Keratinocyte (primary cell): ENCODE results near the gene SKI. TPM values are rescaled to one million over a fixed set of nuclear protein-coding genes. Genes with fewer than 3 reads are reported as not detected.

Source experiments
- DNase-seq: peaks from one replicate; pipeline ENCODE4 v3.0.0-alpha.2; 2011; ENCODE audit warnings: low read depth, missing footprints, low spot score
- FAIRE-seq: peaks from 2 replicates; lab custom pipeline; 2011; peaks lifted over from hg19 to GRCh38; lab: Jason Lieb, UNC
- H2AFZ ChIP-seq: 2 replicates; pipeline ENCODE4 v1.6.0; 2012; ENCODE audit warnings: low read length, control low read depth, inconsistent platforms; ENCODE audit not compliant: control insufficient read depth
- H3K27ac ChIP-seq: 2 replicates; pipeline ENCODE4 v1.5.1; 2011; ENCODE audit warnings: low read length; ENCODE audit not compliant: control insufficient read depth, insufficient read depth
- H3K27me3 ChIP-seq: 3 replicates; pipeline ENCODE4 v1.6.0; 2011; ENCODE audit warnings: low read length; ENCODE audit not compliant: control insufficient read depth, insufficient read depth; ENCODE audit errors: extremely low read depth
- H3K36me3 ChIP-seq, 2 experiments: 2 replicates in 1 of 2; 3 replicates in 1 of 2; pipeline ENCODE4 v1.5.1; 2011; ENCODE audit warnings: low read length in 2 of 2, mild to moderate bottlenecking in 1 of 2; ENCODE audit not compliant: control insufficient read depth in 2 of 2, insufficient read depth in 2 of 2; ENCODE audit errors: extremely low read depth in 1 of 2
- H3K4me1 ChIP-seq: 3 replicates; pipeline ENCODE4 v1.5.1; 2011; ENCODE audit warnings: low read length; ENCODE audit not compliant: control insufficient read depth, insufficient read depth; ENCODE audit errors: extremely low read depth
- H3K4me2 ChIP-seq: 3 replicates; pipeline ENCODE4 v1.6.0; 2011; ENCODE audit warnings: low read depth, low read length; ENCODE audit not compliant: control insufficient read depth, insufficient read depth; ENCODE audit errors: extremely low read depth
- H3K4me3 ChIP-seq, 3 experiments: fragments of 200-600 bp in 1 of 3; sonication (generic) in 1 of 3; 2 replicates in 2 of 3; 3 replicates in 1 of 3; pipeline ENCODE4 v1.5.1; 2011 to 2016; ENCODE audit warnings: low read length in 3 of 3, mild to moderate bottlenecking in 3 of 3, control low read depth in 2 of 3, inconsistent platforms in 1 of 3, low read depth in 1 of 3, mixed read lengths in 1 of 3, mixed run types in 1 of 3, moderate library complexity in 1 of 3; ENCODE audit not compliant: control insufficient read depth in 2 of 3, insufficient read depth in 2 of 3; ENCODE audit errors: extremely low read depth in 1 of 3
- H3K79me2 ChIP-seq: 2 replicates; pipeline ENCODE4 v1.6.0; 2012; ENCODE audit warnings: low read length; ENCODE audit not compliant: control insufficient read depth, insufficient read depth
- H3K9ac ChIP-seq: 3 replicates; pipeline ENCODE4 v1.6.0; 2011; ENCODE audit warnings: low read length; ENCODE audit not compliant: control insufficient read depth, insufficient read depth; ENCODE audit errors: extremely low read depth
- H3K9me1 ChIP-seq: 3 replicates; pipeline ENCODE4 v1.6.0; 2011; ENCODE audit warnings: low read length; ENCODE audit not compliant: control insufficient read depth, insufficient read depth; ENCODE audit errors: extremely low read depth
- H3K9me3 ChIP-seq: 2 replicates; pipeline ENCODE4 v1.5.1; 2012; ENCODE audit warnings: low read depth, low read length; ENCODE audit not compliant: control insufficient read depth
- H4K20me1 ChIP-seq: 3 replicates; pipeline ENCODE4 v1.6.0; 2011; ENCODE audit warnings: low read length; ENCODE audit not compliant: control insufficient read depth, insufficient read depth; ENCODE audit errors: extremely low read depth
- EZH2 ChIP-seq: IDR thresholded peaks from one replicate; pipeline ENCODE4 v1.6.1; 2012; ENCODE audit warnings: inconsistent platforms, mild to moderate bottlenecking, low read length, moderate library complexity
- dilution Hi-C: fragments of 300-500 bp; cut with MboI; formaldehyde crosslinking; loops from one replicate; pipeline ENCODE4 v1.7.0; 2020; ENCODE audit warnings: low sequenced_read_pairs; ENCODE audit not compliant: extremely low pct_ligation_motif_present
- polyA plus RNA-seq, 5 experiments: library from polyadenylated mRNA; depleted of rRNA in 3 of 5; stranded (reverse) in 3 of 5; stranded (forward) in 1 of 5; unstranded in 1 of 5; fragments of >200 nt; gene quantifications; 1 replicate in 1 of 5; 2 replicates in 3 of 5; 3 replicates in 1 of 5; pipeline versions ENCODE4 v1.2.1 to v1.2.3, GENCODE V29; 2011 to 2012; ENCODE audit warnings: missing spikeins in 2 of 5, low read depth in 1 of 5, low replicate concordance in 1 of 5
- TF ChIP-seq, protein P1 (sequence below), 3 experiments: IDR thresholded peaks in 1 of 3; conservative IDR thresholded peaks in 1 of 3; optimal IDR thresholded peaks in 1 of 3; 2 replicates in 2 of 3; 3 replicates in 1 of 3; pipeline versions ENCODE3 to v1.5.1; 2011; ENCODE audit warnings: low read length in 3 of 3, mild to moderate bottlenecking in 3 of 3, moderate library complexity in 2 of 3, control low read depth in 1 of 3, inconsistent platforms in 1 of 3; ENCODE audit not compliant: insufficient read depth in 2 of 3; ENCODE audit errors: extremely low read depth in 1 of 3

SKI gene
- polyA plus RNA-seq, 1 donor (not counting 4 experiments of a cell fraction or from before 2014, with no cell fraction given), result 4.8 TPM

GRCh38 chr1:2271841-2272655 is 43.9 kb downstream of the SKI start:
- Histone ChIP-seq H3K9me1 (peaks cover 6% of the 10 kb centered on the region), H3K4me1 (no peaks in the 10 kb centered on the region), H3K9ac (no peak overlapping the region), H4K20me1 (peaks cover 51% of the 10 kb centered on the region), H3K27ac (no peak overlapping the region), H3K79me2 (peaks cover 94% of the 10 kb centered on the region), H3K9me3 (no peaks in the 10 kb centered on the region), H3K4me3 (no peak overlapping the region), H2AFZ (no peak overlapping the region), H3K4me2 (no peak overlapping the region), H3K27me3 (no peaks in the 10 kb centered on the region), H3K36me3 (peaks cover 0 to 2% of the 10 kb centered on the region in 2 experiments)
- DNase-seq (no peak), FAIRE-seq (no peak)
- TF ChIP-seq, protein P1, sequence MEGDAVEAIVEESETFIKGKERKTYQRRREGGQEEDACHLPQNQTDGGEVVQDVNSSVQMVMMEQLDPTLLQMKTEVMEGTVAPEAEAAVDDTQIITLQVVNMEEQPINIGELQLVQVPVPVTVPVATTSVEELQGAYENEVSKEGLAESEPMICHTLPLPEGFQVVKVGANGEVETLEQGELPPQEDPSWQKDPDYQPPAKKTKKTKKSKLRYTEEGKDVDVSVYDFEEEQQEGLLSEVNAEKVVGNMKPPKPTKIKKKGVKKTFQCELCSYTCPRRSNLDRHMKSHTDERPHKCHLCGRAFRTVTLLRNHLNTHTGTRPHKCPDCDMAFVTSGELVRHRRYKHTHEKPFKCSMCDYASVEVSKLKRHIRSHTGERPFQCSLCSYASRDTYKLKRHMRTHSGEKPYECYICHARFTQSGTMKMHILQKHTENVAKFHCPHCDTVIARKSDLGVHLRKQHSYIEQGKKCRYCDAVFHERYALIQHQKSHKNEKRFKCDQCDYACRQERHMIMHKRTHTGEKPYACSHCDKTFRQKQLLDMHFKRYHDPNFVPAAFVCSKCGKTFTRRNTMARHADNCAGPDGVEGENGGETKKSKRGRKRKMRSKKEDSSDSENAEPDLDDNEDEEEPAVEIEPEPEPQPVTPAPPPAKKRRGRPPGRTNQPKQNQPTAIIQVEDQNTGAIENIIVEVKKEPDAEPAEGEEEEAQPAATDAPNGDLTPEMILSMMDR (optimal IDR thresholded peaks at IDR 0.05 in 1 of 3, IDR thresholded peaks at IDR 0.05 in 1 of 3, conservative IDR thresholded peaks at IDR 0.05 in 1 of 3; ENCODE audit: extremely low read depth in 1 of 3, insufficient read depth in 2 of 3, low read length in 3 of 3), result no peak
- no peak for TF ChIP-seq EZH2
- dilution Hi-C loops, result loop anchor here (10.0 kb wide), 1 partner anchor 77 kb away; the partner anchor contains the start of gene FAAP20

DNA sequence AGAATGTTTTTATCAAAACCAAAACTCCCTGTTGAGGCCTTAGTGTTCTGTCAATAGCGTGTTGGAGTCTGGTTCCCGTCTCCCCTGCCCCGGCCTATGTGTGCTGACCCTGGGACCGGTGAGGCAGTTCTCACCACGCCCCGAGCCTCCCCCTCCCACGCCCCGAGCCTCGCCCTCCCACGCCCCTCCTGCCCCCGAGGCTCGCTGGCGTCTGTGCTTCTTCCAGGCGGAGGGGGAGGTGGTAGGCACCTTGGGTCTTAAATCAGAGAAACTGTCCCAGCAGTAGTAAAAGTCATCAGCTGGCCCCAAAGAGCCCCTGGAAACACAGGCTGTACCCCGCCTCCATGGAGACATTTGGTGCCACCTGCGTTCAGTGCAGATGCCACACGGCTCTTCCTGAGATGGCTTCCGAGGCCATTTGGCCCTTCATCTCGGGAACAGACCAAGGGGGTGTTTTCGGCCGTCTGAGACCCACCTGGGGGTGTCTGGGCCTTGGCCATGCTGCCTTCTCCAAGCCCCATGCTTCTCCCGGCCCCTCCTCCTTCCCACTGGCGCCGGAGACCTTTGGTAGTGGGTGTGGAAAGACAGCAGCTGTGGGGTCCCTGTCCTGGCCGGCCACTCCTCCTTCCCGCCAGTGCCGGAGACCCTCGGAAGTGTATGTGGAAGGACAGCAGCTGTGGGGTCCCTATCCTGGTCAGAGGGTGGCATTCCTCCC is 44.7 kb downstream of the SKI start:
- no peak for TF ChIP-seq EZH2
- TF ChIP-seq, protein P1 (optimal IDR thresholded peaks at IDR 0.05 in 1 of 3, IDR thresholded peaks at IDR 0.05 in 1 of 3, conservative IDR thresholded peaks at IDR 0.05 in 1 of 3; ENCODE audit: extremely low read depth in 1 of 3, insufficient read depth in 2 of 3, low read length in 3 of 3), result no peak
- DNase-seq, result no peak
- Histone ChIP-seq H4K20me1 (peaks cover 43% of the 10 kb centered on the region), H3K27me3 (no peaks in the 10 kb centered on the region), H3K4me1 (peaks cover 2% of the 10 kb centered on the region), H3K9me1 (peaks cover 6% of the 10 kb centered on the region), H2AFZ (no peak overlapping the region), H3K9ac (no peak overlapping the region), H3K27ac (no peak overlapping the region), H3K4me2 (no peak overlapping the region), H3K4me3 (no peak overlapping the region), H3K79me2 (peaks cover 94% of the 10 kb centered on the region), H3K36me3 (peaks cover 0 to 2% of the 10 kb centered on the region in 2 experiments), H3K9me3 (no peaks in the 10 kb centered on the region)
- no peak for FAIRE-seq
- dilution Hi-C loops, result loop anchor here (10.0 kb wide), 1 partner anchor 78 kb away; the partner anchor contains the start of gene FAAP20
